HG03045 (cell line): ENCODE data around the gene RTP1.
"Not testable (repeated sequence)": the region's sequence is repeated elsewhere in the genome, so short reads cannot be mapped to it uniquely, and the experiment has no call there.

Experiments
- ATAC-seq: cut with Tn5 transposase; IDR thresholded peaks from one replicate; pipeline ENCODE4 v1.9.1; 2021; ENCODE audit warnings: mild to moderate bottlenecking, moderate library complexity; ENCODE audit not compliant: unreplicated experiment

The RTP1 gene

DNA sequence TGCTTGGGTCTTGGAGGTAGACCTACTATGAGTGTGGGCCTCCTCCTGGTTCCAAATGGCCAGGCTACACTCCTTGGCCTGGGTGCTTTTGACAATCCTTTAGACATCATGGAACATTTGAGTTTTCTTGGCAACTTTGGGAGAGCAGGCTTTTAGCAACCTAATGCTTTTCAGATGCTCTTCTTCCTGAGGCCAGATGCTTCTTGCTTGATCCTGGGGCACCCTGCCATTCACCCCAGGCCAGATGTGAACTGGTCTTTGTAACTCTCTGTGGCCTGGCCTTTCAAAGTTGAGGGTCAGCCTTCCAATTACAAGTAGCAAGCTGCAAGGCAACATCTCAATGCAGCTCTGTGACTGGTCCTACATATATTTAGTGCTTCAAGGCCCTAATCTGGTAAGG, 40.5 kb downstream of the RTP1 start:
- ATAC-seq = no peak

DNA sequence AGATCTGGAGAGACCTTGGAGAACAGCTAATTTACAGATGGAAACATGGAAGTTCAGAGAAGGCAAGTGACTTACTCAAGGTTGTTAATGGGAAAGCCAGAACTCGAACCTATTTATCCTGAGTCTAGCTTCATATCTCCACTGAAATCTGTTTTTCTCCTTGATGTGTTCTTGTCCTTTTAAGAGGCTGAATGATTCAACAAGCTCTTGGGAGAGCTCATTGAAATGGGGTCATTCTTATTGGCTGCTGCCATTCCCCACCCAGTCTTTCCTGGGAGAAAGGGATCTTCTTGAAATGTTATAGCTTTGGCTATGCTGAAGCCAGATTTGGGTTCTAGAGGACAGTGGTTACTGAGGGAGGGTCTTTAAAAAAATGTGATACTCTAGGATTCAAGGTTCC, 41.0 kb downstream of the RTP1 start:
- no peak for ATAC-seq

DNA sequence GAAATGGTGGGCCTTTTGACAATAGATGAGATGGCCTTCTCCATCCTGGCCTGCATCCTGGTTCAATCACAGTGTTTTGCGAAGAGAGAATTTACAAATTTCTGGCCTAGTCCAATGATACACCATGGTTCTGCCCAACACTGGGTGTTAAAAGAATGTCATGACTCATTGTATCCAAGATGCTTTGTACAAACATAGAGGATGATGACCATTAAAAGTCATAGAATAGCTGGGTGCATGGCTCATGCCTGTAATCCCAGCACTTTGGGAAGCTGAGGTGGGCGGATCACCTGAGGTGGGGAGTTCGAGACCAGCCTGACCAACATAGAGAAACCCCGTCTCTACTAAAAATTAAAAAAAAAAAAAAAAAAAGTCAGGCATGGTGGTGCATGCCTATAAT, 41.5 kb downstream of the RTP1 start:
- not testable (repeated sequence) for ATAC-seq

DNA sequence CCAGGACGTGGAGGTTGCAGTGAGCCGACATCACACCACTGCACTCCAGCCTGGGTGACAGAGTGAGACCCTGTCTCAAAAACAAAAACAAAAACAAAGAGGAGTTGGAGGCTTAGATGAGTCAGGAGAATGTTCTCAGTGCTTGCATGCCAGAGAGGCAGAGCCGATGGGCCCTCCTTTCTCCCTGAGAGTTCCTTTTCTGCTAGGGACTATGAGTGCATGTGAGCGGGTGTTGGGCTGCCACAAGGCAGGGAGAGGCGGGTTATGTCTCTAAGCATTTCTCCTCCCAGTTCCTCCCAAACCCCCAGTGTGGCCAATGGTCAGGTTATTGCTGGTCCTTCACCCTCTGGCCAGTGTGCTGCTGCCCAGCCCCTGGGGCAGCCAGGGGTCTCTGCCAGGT, 45.1 kb downstream of the RTP1 start:
- no peak for ATAC-seq

DNA sequence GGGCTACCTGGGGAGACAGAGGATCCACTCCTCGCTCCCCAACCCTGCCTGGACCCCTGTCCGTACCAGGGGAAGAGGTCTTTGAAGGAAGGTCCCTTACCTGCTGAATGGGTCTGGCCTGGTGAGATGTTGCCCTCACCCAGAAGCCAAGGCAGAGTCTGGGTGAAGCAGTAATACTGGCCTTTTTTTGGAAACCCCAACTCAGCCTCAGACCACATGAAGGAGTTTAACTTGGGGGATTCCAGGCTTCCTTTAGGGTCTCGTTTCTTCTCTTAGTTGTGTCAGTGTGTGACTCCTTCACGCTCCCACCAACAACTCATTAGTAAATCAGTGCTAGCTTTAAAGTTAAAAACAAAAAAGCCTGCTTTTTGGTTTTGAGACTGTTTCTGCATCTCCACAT, 45.6 kb downstream of the RTP1 start:
- no peak for ATAC-seq

DNA sequence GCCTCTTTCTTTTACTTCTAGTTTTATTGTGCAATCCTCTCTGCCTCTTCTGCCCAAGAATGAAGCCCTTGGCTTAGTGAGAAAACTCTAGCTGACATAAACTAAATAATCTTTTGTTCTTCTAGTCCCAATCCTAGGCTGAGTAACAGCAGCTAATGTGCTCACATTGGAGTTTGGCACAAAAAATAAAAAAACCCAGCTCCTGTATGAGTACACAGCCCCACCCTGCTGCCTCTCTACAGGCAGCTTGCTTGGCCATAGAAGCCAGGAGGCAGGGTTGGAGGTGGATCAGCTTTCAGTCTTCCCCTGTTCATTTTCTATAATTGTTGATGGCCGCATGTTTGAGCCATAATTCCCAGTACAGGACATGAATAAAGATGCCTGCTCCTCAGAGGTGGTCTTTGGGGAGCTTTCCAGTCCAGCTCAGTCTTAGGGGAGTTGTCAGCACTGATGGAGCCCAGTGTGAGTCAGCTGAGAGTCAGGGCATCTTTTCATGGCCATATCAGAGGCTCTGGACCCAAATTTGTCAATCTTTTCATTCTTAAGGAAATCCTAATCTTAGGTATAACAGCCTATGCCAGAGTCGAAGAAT, 46.7 kb downstream of the RTP1 start:
- no peak for ATAC-seq

DNA sequence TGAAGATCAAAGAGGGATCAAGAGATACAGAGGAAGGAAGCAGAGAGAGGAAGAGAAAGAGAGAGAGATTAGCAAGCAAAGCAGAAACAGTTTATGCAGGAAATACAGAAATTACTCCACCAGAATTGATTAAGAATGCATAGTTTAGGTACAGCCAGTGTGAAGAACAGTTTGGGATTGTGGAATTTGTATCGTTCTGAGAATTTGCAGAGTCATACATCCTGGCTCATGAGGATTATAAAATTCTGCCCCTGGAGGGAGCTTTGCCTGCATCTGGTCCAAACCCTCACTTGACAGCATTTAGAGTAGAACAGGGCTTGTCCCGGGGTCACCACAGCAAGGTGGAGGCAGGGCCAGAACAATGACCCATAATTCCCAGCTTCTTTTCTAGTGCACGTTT, 50.1 kb downstream of the RTP1 start:
- no peak for ATAC-seq
